ENCODE data around the gene BEST2. TPM values are rescaled to one million over a fixed set of nuclear protein-coding genes. Genes with fewer than 3 reads are reported as not detected.
"Not testable (repeated sequence)": the region's sequence is repeated elsewhere in the genome, so short reads cannot be mapped to it uniquely, and the experiment has no call there.

Gene BEST2
- total RNA-seq, 2 donors from 2014 or later, result not detected

DNA sequence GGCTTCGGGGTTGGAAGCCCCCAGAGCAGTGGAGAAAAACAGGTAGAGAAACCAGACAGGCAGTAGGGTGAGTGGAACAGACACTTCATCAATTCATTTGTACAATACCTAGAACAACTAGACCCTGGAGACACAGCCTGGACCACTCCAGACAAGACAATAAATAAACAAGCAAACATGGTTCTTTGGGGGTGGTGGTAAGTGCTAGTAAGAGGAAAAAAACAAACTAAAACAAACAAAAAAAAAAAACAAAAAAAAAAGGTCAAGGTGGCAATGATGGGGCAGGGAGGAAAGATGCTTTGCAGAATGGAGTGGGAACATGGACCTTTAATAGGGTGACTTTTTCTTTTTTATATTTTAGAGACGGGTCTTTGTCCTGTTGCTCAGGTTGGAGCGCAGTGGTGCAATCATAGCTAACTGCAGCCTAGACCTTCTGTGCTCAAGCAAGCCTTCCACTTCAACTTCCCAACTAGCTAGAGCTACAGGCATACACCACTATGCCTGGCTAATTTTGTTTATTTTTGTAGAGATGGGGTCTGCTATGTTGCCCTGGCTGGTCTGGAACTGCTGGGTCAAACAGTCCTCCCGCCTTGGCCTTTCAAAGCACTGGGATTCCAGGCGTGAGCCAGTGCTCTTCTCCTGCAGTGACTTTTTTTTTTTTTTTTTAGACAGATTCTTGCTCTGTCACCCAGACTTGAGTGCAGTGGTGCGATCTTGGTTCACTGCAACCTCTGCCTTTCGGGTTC lies 42.8 kb downstream of the BEST2 start:
- Histone ChIP-seq H3K9me3 (no peaks in the 10 kb centered on the region), H3K36me3 (peaks cover 17% of the 10 kb centered on the region), H3K27me3 (no peaks in the 10 kb centered on the region), H3K4me1 (peaks cover 0 to 24% of the 10 kb centered on the region in 2 donors), H3K4me3 (peak overlapping the region; percentile 82 to 88), H3K27ac (peak overlapping the region; percentile 96 to 99)
- DNase-seq (ENCODE audit: low spot score), result no peak
- TF ChIP-seq, protein P1, sequence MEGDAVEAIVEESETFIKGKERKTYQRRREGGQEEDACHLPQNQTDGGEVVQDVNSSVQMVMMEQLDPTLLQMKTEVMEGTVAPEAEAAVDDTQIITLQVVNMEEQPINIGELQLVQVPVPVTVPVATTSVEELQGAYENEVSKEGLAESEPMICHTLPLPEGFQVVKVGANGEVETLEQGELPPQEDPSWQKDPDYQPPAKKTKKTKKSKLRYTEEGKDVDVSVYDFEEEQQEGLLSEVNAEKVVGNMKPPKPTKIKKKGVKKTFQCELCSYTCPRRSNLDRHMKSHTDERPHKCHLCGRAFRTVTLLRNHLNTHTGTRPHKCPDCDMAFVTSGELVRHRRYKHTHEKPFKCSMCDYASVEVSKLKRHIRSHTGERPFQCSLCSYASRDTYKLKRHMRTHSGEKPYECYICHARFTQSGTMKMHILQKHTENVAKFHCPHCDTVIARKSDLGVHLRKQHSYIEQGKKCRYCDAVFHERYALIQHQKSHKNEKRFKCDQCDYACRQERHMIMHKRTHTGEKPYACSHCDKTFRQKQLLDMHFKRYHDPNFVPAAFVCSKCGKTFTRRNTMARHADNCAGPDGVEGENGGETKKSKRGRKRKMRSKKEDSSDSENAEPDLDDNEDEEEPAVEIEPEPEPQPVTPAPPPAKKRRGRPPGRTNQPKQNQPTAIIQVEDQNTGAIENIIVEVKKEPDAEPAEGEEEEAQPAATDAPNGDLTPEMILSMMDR (IDR thresholded peaks at IDR 0.05), result no peak

DNA sequence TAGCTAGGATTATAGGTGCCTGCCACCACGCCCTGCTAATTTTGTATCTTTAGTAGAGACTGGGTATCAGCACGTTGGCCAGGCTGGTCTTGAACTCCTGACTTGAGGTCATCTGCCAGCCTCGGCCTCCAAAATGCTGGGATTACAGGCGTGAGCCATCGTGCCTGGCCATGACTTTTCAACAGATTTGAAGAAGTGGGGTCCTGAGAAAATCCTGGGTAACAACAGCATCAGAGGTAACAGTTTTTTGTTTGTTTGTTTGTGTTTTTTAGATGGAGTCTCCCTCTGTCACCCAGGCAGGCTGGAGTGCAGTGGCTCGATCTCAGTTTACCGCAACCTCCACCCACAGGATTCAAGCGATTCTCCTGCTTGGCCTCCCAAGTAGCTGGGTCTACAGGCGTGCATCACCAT lies 43.4 kb downstream of the BEST2 start:
- Histone ChIP-seq H3K4me3 (no peak overlapping the region), H3K9me3 (no peaks in the 10 kb centered on the region), H3K27ac (peak overlapping the region; percentile 96 to 99), H3K4me1 (peaks cover 0 to 26% of the 10 kb centered on the region in 2 donors), H3K27me3 (no peaks in the 10 kb centered on the region), H3K36me3 (peaks cover 23% of the 10 kb centered on the region)
- TF ChIP-seq, protein P1 (IDR thresholded peaks at IDR 0.05), result no peak
- no peak for DNase-seq (ENCODE audit: low spot score)

DNA sequence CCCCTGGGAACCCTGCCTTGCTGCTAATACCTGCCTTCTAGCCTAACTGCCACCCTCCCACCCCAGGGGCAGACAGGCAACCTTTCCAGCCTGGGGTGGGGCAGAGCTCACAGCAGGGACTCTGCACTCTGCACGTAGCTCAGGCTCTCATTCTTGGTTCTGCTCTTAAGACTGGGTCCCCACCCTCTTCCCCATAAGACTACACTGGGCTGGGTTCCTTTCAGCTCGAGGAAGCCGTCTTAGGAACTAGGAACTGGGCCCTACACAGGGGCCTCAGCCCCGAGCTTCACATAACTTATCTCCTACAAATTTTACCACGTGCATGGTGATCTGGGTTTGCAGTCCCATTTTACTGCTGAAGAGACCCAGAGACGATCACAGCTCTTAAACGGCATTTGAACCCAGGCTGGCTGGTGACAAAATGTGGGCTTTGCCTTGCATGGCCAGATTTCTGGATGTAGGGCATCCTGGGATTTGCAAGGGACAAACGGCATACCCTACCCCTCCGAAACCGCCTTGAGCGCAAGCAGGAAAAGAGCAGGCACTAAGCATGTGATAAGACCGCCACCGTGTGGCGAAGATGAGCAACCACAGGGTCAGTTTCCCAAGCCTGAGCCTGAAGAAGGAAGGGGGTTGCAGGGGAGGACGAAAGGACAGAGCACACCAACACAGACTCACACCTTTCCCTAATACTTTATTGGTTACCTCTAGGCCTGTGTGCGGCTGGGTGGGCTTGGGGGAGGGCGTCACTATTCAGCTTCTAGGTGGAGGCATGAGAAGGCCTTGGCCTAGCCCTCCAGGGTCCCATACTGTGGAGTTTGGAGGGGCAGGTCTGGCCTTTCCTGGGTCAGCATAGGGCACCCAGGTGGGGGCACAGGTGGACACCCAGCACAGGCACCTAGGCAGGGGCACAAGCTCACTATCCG lies 44.8 kb downstream of the BEST2 start:
- H3K9me3 ChIP-seq, result no peaks in the 10 kb centered on the region
- H3K4me1 ChIP-seq, result peaks cover 0 to 30% of the 10 kb centered on the region in 2 donors
- H3K27ac ChIP-seq, result peak overlapping the region; percentile 13 to 49
- no peak overlapping the region for H3K4me3 ChIP-seq
- DNase-seq (ENCODE audit: low spot score), result peak; percentile 87
- no peaks in the 10 kb centered on the region for H3K27me3 ChIP-seq
- H3K36me3 ChIP-seq, result peaks cover 27% of the 10 kb centered on the region
- TF ChIP-seq, protein P1 (IDR thresholded peaks at IDR 0.05), result peak; percentile 82 to 95

DNA sequence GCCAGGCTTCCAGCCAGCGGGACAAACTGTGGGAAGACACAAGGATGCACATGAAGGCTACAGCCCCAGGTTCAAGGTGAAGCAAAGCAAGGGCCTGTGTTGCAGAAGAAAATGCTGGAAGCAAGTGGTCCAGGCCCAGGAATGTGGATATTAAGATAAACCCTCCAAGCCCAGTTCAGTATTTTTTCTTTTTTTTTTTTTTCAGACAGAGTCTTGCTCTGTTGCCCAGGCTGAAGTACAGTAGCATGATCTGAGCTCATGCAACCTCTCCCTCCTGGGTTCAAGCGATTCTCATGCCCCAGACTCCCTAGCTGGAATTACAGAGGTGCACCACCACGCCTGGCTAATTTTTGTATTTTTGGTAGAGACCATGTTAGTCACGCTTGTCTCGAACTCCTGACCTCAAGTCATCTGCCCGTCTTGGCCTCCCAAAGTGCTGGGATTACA lies 45.6 kb downstream of the BEST2 start:
- no peaks in the 10 kb centered on the region for H3K27me3 ChIP-seq
- H3K9me3 ChIP-seq, result no peaks in the 10 kb centered on the region
- H3K27ac ChIP-seq, result no peak overlapping the region
- TF ChIP-seq, protein P1 (IDR thresholded peaks at IDR 0.05), result no peak
- H3K4me1 ChIP-seq, result peaks cover 0 to 34% of the 10 kb centered on the region in 2 donors
- H3K4me3 ChIP-seq, result no peak overlapping the region
- H3K36me3 ChIP-seq, result peaks cover 23% of the 10 kb centered on the region
- peak; percentile 59 for DNase-seq (ENCODE audit: low spot score)

DNA sequence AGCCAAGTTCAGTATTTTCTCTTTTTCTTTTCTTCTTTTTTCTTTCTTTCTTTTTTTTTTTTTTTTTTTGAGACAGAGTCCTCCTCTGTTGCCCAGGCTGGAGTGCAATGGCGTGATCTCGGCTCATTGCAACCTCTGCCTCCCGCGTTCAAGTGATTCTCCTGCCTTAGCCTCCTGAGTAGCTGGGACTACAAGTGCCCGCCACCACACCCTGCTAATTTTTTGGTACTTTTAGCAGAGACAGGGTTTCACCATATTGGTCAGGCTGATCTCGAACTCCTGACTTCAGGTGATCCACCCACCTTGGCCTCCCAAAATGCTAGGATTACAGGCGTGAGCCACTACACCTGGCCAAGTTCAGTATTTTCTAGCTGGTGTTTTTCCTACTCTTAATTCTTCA lies 46.0 kb downstream of the BEST2 start:
- H3K27me3 ChIP-seq, H3K27ac ChIP-seq, H3K4me3 ChIP-seq, H3K9me3 ChIP-seq: not testable (repeated sequence)
- peaks cover 0 to 39% of the 10 kb centered on the region in 2 donors for H3K4me1 ChIP-seq
- peaks cover 19% of the 10 kb centered on the region for H3K36me3 ChIP-seq
- DNase-seq (ENCODE audit: low spot score), result peak; percentile 54
